ENCODE measurements around the gene THBD. TPM values are rescaled to one million over a fixed set of nuclear protein-coding genes. Genes with fewer than 3 reads are reported as not detected.

THBD gene
- total RNA-seq, 1 experiment from 2014 or later = 0.26 TPM

DNA sequence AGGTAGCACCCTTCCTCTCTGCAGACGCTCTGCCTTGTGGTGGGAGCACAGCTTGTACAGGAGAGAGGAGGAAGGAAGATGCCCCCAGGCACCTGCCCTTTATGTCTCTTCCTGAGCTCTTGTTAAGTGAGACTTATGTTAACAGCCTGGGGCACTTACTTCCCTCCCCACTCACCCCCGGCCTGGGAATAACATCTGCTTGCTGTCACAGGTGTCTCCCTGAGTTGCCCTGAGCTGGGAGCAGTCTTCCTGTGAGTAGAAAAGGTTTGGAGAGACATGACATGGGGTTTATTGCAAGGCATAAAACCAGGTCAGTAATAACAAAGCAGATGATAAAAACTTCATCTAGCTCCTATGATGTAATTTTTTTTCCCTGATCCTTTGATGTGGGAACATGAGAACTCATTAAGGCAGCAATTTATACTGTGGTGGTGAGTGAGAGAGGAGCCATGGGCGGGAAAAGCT, 12.4 kb downstream of the THBD start:
- Histone ChIP-seq H3K36me3 (ENCODE audit: control insufficient read depth, insufficient read depth, low read length) (no peaks in the 10 kb centered on the region), H3K27me3 (ENCODE audit: control insufficient read depth, insufficient read depth, low read length) (peaks cover 14% of the 10 kb centered on the region), H3K27ac (ENCODE audit: low read length) (no peak overlapping the region), H3K4me1 (ENCODE audit: control insufficient read depth, insufficient read depth, low read length) (no peaks in the 10 kb centered on the region), H3K9me3 (ENCODE audit: control insufficient read depth, insufficient read depth, low read depth, low read length) (no peaks in the 10 kb centered on the region), H3K4me3 (ENCODE audit: low read depth in 2 of 2, low read length in 2 of 2) (no peak overlapping the region)
- DNase-seq (ENCODE audit: low read depth, low spot score) = no peak
- no peak for ATAC-seq
- ChIA-PET CTCF (no interaction called here), POLR2A (no interaction called here)
- intact Hi-C loops (cut with micrococcal nuclease; ENCODE audit: unreplicated experiment) = no loop called here
- in situ Hi-C loops (cut with HindIII; ENCODE audit: low pct_unique_long_range_greater_than_20kb, low sequenced_read_pairs) = no loop called here
- no TSS peak for BruUV-seq (replicated peaks)
- TF ChIP-seq, protein P1, sequence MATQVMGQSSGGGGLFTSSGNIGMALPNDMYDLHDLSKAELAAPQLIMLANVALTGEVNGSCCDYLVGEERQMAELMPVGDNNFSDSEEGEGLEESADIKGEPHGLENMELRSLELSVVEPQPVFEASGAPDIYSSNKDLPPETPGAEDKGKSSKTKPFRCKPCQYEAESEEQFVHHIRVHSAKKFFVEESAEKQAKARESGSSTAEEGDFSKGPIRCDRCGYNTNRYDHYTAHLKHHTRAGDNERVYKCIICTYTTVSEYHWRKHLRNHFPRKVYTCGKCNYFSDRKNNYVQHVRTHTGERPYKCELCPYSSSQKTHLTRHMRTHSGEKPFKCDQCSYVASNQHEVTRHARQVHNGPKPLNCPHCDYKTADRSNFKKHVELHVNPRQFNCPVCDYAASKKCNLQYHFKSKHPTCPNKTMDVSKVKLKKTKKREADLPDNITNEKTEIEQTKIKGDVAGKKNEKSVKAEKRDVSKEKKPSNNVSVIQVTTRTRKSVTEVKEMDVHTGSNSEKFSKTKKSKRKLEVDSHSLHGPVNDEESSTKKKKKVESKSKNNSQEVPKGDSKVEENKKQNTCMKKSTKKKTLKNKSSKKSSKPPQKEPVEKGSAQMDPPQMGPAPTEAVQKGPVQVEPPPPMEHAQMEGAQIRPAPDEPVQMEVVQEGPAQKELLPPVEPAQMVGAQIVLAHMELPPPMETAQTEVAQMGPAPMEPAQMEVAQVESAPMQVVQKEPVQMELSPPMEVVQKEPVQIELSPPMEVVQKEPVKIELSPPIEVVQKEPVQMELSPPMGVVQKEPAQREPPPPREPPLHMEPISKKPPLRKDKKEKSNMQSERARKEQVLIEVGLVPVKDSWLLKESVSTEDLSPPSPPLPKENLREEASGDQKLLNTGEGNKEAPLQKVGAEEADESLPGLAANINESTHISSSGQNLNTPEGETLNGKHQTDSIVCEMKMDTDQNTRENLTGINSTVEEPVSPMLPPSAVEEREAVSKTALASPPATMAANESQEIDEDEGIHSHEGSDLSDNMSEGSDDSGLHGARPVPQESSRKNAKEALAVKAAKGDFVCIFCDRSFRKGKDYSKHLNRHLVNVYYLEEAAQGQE (IDR thresholded peaks at IDR 0.05; ENCODE audit: insufficient read depth in 1 of 2, low read depth in 2 of 2, low read length in 1 of 2) = no peak
- TF ChIP-seq, protein P2, sequence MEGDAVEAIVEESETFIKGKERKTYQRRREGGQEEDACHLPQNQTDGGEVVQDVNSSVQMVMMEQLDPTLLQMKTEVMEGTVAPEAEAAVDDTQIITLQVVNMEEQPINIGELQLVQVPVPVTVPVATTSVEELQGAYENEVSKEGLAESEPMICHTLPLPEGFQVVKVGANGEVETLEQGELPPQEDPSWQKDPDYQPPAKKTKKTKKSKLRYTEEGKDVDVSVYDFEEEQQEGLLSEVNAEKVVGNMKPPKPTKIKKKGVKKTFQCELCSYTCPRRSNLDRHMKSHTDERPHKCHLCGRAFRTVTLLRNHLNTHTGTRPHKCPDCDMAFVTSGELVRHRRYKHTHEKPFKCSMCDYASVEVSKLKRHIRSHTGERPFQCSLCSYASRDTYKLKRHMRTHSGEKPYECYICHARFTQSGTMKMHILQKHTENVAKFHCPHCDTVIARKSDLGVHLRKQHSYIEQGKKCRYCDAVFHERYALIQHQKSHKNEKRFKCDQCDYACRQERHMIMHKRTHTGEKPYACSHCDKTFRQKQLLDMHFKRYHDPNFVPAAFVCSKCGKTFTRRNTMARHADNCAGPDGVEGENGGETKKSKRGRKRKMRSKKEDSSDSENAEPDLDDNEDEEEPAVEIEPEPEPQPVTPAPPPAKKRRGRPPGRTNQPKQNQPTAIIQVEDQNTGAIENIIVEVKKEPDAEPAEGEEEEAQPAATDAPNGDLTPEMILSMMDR (IDR thresholded peaks at IDR 0.05) = no peak
- no peak for TF ChIP-seq TCF7L2 (IDR thresholded peaks at IDR 0.05; ENCODE audit: low read depth, low read length)
- no peak for TF ChIP-seq POLR2AphosphoS5 (IDR thresholded peaks at IDR 0.05; ENCODE audit: low read depth, low read length)
- no peak for TF ChIP-seq SIN3A (IDR thresholded peaks at IDR 0.05; ENCODE audit: borderline replicate concordance, insufficient read depth, low read depth, low read length)

DNA sequence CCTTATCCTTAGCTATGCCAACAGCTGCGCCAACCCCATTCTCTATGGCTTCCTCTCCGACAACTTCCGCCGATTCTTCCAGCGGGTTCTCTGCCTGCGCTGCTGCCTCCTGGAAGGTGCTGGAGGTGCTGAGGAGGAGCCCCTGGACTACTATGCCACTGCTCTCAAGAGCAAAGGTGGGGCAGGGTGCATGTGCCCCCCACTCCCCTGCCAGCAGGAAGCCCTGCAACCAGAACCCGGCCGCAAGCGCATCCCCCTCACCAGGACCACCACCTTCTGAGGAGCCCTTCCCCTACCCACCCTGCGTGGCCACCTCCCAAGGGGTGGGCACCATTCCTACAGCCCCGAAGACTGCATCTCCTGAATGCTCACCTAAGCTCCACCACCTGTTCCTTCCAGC, 13.1 kb downstream of the THBD start:
- intact Hi-C loops (cut with micrococcal nuclease; ENCODE audit: unreplicated experiment) = no loop called here
- BruUV-seq (replicated peaks) = no TSS peak
- ChIA-PET POLR2A (no interaction called here), CTCF (no interaction called here)
- Histone ChIP-seq H3K27ac (ENCODE audit: low read length) (no peak overlapping the region), H3K36me3 (ENCODE audit: control insufficient read depth, insufficient read depth, low read length) (no peaks in the 10 kb centered on the region), H3K4me1 (ENCODE audit: control insufficient read depth, insufficient read depth, low read length) (no peaks in the 10 kb centered on the region), H3K4me3 (ENCODE audit: low read depth in 2 of 2, low read length in 2 of 2) (no peak overlapping the region), H3K27me3 (ENCODE audit: control insufficient read depth, insufficient read depth, low read length) (peaks cover 10% of the 10 kb centered on the region), H3K9me3 (ENCODE audit: control insufficient read depth, insufficient read depth, low read depth, low read length) (no peaks in the 10 kb centered on the region)
- TF ChIP-seq SIN3A (IDR thresholded peaks at IDR 0.05; ENCODE audit: borderline replicate concordance, insufficient read depth, low read depth, low read length) = no peak
- no peak for TF ChIP-seq TCF7L2 (IDR thresholded peaks at IDR 0.05; ENCODE audit: low read depth, low read length)
- TF ChIP-seq, protein P2 (IDR thresholded peaks at IDR 0.05) = no peak
- no peak for TF ChIP-seq POLR2AphosphoS5 (IDR thresholded peaks at IDR 0.05; ENCODE audit: low read depth, low read length)
- TF ChIP-seq, protein P1 (IDR thresholded peaks at IDR 0.05; ENCODE audit: insufficient read depth in 1 of 2, low read depth in 2 of 2, low read length in 1 of 2) = no peak
- ATAC-seq = no peak
- in situ Hi-C loops (cut with HindIII; ENCODE audit: low pct_unique_long_range_greater_than_20kb, low sequenced_read_pairs) = no loop called here
- no peak for DNase-seq (ENCODE audit: low read depth, low spot score)
